Activated T-cell treated with anti-CD3 and anti-CD28 coated beads for 24 hours (primary cell): ENCODE results near the gene PLEKHN1.

ENCODE experiments used
- DNase-seq: peaks from one replicate; pipeline ENCODE4 v3.0.0-alpha.2; 2020; ENCODE audit warnings: low read depth

The PLEKHN1 gene

GRCh38 chr1:1024771-1025699, 58.8 kb downstream of the PLEKHN1 start:
- DNase-seq: no peak
